ENCODE data around the gene WDR75.
A peak's percentile ranks its signal among the peaks of the same experiment; 100 is the strongest.
"Not testable (repeated sequence)": the region's sequence is repeated elsewhere in the genome, so short reads cannot be mapped to it uniquely, and the experiment has no call there.

Gene WDR75

DNA sequence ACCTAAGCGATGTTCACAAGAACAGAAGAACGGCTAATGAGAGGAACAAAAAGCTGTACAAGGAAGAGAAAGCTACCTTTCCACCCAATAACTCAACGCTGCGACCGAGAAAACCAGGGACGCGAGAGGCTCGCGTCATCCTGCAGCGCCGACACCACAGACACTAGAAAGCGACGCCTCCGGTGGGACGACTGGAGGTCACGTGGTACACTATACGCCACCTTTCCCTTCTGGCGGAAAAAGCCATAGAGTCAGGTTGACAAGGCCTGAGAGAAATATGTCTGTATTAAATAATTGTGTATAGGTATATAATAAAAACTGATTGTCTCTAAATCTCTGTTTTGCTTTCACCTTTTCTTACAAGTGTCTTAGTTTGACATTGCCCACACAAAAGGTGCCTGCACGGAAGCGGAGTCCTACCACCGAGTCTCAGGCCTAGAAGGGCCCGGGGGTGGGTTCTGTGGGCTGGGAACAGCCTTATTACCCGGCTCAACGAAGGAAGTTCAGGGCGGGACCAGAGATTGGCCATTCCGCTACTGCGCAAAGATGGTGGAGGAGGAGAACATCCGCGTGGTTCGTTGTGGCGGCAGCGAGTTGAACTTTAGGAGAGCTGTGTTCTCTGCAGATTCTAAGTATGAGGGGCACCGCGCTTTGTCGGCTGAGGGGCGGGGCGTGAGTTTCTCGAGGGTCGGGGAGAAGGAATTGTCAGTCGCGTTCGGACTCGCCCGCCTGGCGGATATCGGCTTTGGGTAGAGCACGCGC, at the start of gene WDR75:
TSS of gene WDR75 (plus strand) at position 528 of the 762 bp plus-strand sequence. CDS start at position 547, 19 bp downstream.
- DNase-seq (ENCODE audit: low read depth in 3 of 3) = peak; percentile 82 to 89 (median 88)

DNA sequence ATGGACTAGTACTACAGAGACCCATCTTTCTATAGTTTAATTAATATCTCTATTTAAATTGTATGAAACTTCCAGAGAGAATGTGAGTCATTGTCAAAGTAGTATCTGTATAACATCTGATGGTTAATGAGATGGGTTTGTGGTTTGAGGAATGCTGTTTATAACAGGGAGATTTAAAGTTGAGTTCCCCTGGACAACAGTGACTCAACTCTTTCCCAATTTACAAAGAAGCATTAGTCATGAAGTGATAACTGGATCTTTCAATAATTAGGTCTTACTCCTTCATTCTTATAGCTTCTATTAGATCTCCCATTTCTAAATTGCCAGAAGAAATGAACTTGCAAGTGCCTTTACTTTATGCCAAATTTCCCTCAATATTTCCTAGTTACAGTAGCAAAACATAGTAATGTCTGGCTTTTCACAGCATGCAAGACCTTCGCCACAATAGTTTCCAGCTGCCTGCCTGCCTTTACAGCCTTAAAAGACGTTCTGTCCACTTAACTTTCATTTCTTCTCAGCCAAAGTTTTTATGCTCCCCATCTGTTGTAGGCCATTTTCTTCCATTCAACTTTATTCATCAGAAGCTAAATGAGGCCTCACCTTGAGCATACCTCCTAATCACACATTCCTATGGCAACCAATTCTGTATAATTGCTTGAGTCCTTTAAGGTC, 47.7 kb upstream of the WDR75 start:
- DNase-seq (ENCODE audit: low read depth in 3 of 3) = no peak

DNA sequence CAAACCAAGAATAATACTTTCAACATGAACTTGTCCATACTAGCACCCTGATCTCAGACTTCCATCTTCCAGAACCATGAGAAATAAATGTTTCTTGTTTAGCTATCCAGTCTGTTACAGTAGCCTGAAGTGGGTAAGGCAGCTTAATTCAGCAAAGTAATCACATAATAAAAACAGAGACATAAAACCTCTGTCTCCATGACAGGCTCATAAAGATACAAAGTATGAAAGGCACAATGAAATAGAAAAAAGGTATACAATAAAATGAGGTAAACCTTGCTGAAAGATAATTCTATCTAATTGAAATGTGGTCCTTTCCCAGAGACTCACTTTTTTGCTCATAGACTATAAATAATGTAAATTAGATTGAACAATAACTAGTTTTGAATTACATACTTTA, 46.7 kb upstream of the WDR75 start:
- no peak for DNase-seq (ENCODE audit: low read depth in 3 of 3)

GRCh38 chr2:189402932-189403331, 38.3 kb upstream of the WDR75 start:
- no peak for DNase-seq (ENCODE audit: low read depth in 3 of 3)

GRCh38 chr2:189406586-189407233, 34.6 kb upstream of the WDR75 start:
- no peak for DNase-seq (ENCODE audit: low read depth in 3 of 3)

GRCh38 chr2:189407281-189408209, 33.7 kb upstream of the WDR75 start:
- no peak for DNase-seq (ENCODE audit: low read depth in 3 of 3)

GRCh38 chr2:189408294-189408693, 33.0 kb upstream of the WDR75 start:
- DNase-seq (ENCODE audit: low read depth in 3 of 3) = no peak

DNA sequence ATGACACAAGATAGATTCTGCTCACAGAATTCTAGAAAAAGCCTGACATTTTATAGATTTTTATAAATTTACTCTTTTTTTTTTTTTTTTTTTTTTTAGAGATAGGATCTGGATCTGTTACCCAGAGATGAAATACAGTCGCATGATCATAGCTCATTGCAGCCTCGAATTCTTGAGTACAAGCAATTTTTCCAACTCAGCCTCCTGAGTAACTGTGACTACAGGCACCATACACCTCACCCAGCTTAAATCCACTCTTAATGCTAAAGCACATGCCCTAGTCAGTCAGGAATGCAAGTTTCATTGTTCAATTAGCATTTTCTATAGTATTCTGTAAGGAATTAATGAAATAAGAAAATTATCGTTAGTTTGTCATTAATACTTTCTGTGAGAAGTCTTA, 32.1 kb upstream of the WDR75 start:
- no peak for DNase-seq (ENCODE audit: low read depth in 3 of 3)

- no peak for DNase-seq (ENCODE audit: low read depth in 3 of 3)
Observed at GRCh38 chr2:189409647-189410046, 31.6 kb upstream of the WDR75 start.

- no peak for DNase-seq (ENCODE audit: low read depth in 3 of 3)
Observed at GRCh38 chr2:189411860-189412259, 29.4 kb upstream of the WDR75 start.

GRCh38 chr2:189412330-189412953, 28.8 kb upstream of the WDR75 start:
- DNase-seq (ENCODE audit: low read depth in 3 of 3) = peak in 2 of 3 experiments; percentile 5 to 14

DNA sequence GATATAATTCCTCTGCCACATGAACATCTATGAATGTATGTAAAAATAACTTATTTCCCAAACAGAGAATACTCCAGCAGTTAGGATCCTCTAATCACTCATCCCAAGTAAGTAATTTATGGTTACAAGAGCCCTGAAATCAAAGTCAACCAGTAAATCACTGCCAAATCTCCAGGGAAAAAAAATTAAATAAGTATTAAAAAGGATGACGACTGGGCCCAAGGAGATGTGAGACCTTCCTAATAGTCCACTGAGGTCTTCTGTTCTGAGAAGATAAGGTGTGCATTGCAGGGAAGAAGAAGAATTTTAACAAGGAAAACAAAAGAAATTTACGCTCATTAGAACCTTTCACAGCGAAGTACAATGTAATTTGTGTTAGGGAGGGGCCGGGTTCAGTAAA, 28.0 kb upstream of the WDR75 start:
- DNase-seq (ENCODE audit: low read depth in 3 of 3) = no peak

GRCh38 chr2:189421644-189422043, 19.6 kb upstream of the WDR75 start:
- DNase-seq (ENCODE audit: low read depth in 3 of 3) = no peak

GRCh38 chr2:189424961-189425360, 16.3 kb upstream of the WDR75 start:
- no peak for DNase-seq (ENCODE audit: low read depth in 3 of 3)

GRCh38 chr2:189425676-189426075, 15.6 kb upstream of the WDR75 start:
- DNase-seq (ENCODE audit: low read depth in 3 of 3) = no peak

- DNase-seq (ENCODE audit: low read depth in 3 of 3) = no peak
Observed at GRCh38 chr2:189426886-189427285, 14.4 kb upstream of the WDR75 start.

DNA sequence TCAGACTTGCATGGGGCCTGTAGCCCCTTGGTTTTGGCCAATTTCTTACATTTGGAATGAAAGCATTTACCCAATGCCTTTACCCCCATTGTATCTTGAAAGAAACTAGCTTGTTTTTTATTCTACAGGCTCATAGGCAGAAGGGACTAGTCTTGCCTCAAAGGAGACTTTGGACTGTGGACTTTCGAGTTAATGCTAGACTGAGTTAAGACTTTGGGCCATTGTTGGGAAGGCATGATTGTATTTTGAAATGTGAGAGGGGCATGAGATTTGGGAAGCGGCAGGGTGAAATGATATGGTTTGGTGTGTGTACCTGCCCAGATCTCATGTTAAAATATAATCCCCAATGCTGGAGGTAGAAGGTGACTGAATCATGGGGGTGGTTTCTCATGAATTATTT, 13.4 kb upstream of the WDR75 start:
- DNase-seq (ENCODE audit: low read depth in 3 of 3) = no peak

DNA sequence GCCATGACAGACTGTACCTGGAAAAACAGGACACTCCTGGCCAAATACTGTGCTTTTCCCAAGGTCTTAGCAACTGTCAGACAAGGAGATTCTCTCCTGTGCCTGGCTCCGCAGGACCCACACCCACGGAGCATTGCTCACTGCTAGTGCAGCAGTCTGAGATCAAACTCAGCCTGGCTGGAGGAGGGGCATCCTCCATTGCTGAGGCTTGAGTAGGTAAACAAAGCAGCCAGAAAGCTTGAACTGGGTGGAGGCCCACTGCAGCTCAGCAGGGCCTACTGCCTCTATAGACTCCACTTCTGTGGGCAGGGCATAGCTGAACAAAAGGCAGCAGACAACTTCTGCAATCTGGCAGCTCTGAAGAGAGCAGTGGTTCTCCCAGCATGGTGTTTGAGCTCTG, 10.8 kb upstream of the WDR75 start:
- DNase-seq (ENCODE audit: low read depth in 3 of 3) = not testable (repeated sequence)

DNA sequence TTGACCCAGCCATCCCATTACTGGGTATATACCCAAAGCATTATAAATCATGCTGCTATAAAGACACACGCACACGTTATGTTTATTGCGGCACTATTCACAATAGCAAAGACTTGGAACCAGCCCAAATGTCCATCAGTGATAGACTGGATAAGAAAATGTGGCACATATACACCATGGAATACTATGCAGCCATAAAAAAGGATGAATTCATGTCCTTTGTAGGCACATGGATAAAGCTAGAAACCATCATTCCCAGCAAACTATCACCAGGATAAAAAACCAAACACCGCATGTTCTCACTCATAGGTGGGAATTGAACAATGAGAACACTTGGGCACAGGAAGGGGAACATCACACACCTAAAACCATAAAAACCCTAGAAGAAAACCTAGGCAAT, 5.5 kb upstream of the WDR75 start:
- not testable (repeated sequence) for DNase-seq (ENCODE audit: low read depth in 3 of 3)

- no peak for DNase-seq (ENCODE audit: low read depth in 3 of 3)
Observed at GRCh38 chr2:189437926-189438325, 3.3 kb upstream of the WDR75 start.

- DNase-seq (ENCODE audit: low read depth in 3 of 3) = no peak
Observed at GRCh38 chr2:189439342-189439741, 1.9 kb upstream of the WDR75 start.
